Stimulated activated CD8-positive, alpha-beta memory T cell treated with anti-CD3 and anti-CD28 coated beads, Interleukin-4, amount 100 ng/mL, for 24 hours (primary cell): ENCODE results near the gene INPP5K.

ENCODE experiments used
- DNase-seq: peaks from one replicate; pipeline ENCODE4 v3.0.0-alpha.2; 2020; ENCODE audit warnings: low read depth

The INPP5K gene

GRCh38 chr17:1505586-1505985 lies 10.8 kb downstream of the INPP5K start:
- no peak for DNase-seq

- no peak for DNase-seq
Observed at GRCh38 chr17:1504866-1505265, 11.5 kb downstream of the INPP5K start.

GRCh38 chr17:1503699-1504098 lies 12.7 kb downstream of the INPP5K start:
- no peak for DNase-seq

- DNase-seq: no peak
Observed at GRCh38 chr17:1498869-1499268, 17.5 kb downstream of the INPP5K start.

- no peak for DNase-seq
Observed at GRCh38 chr17:1498233-1498632, 18.2 kb downstream of the INPP5K start.

GRCh38 chr17:1497831-1498230 lies 18.6 kb downstream of the INPP5K start:
- no peak for DNase-seq

GRCh38 chr17:1496869-1497268 lies 19.5 kb downstream of the INPP5K start:
- no peak for DNase-seq

GRCh38 chr17:1495265-1495989 lies 21.0 kb downstream of the INPP5K start:
- DNase-seq: no peak

GRCh38 chr17:1494736-1495253 lies 21.6 kb downstream of the INPP5K start:
- DNase-seq: no peak

- no peak for DNase-seq
Observed at GRCh38 chr17:1494203-1494602, 22.2 kb downstream of the INPP5K start.

GRCh38 chr17:1493291-1493980 lies 23.0 kb downstream of the INPP5K start:
- no peak for DNase-seq

GRCh38 chr17:1492249-1493206 lies 23.9 kb downstream of the INPP5K start, which contains the start of gene MYO1C:
Gene MYO1C (minus strand): TSS chr17:1492686. CDS start chr17:1492487, 199 bp downstream.
- DNase-seq: no peak

GRCh38 chr17:1491443-1492248 lies 24.8 kb downstream of the INPP5K start:
- DNase-seq: no peak

GRCh38 chr17:1490643-1491442 lies 25.6 kb downstream of the INPP5K start:
- DNase-seq: peak; percentile 52

- DNase-seq: no peak
Observed at GRCh38 chr17:1488826-1489270, 27.6 kb downstream of the INPP5K start.

GRCh38 chr17:1487939-1488825 lies 28.2 kb downstream of the INPP5K start:
- DNase-seq: peak; percentile 54

- peak; percentile 68 for DNase-seq
Observed at GRCh38 chr17:1486802-1487695, 29.4 kb downstream of the INPP5K start.
